Astrocyte of the spinal cord (primary cell): ENCODE results near the gene RHOH.

Source experiments
- DNase-seq: peaks from one replicate; pipeline ENCODE4 v3.0.0; 2011; ENCODE audit warnings: low read depth, low spot score
- H3K4me3 ChIP-seq: 2 replicates; pipeline ENCODE4 v1.5.1; 2011; ENCODE audit warnings: low read depth, mild to moderate bottlenecking, low read length, moderate library complexity
- CTCF ChIP-seq: IDR thresholded peaks from 2 replicates; pipeline ENCODE4 v1.5.1; 2012; ENCODE audit warnings: low read depth, mild to moderate bottlenecking, low read length, inconsistent platforms
- in situ Hi-C: cut with HindIII; loops from 2 replicates; pipeline ENCODE4 v1.10.0; 2017; ENCODE audit warnings: low sequenced_read_pairs

RHOH gene

DNA sequence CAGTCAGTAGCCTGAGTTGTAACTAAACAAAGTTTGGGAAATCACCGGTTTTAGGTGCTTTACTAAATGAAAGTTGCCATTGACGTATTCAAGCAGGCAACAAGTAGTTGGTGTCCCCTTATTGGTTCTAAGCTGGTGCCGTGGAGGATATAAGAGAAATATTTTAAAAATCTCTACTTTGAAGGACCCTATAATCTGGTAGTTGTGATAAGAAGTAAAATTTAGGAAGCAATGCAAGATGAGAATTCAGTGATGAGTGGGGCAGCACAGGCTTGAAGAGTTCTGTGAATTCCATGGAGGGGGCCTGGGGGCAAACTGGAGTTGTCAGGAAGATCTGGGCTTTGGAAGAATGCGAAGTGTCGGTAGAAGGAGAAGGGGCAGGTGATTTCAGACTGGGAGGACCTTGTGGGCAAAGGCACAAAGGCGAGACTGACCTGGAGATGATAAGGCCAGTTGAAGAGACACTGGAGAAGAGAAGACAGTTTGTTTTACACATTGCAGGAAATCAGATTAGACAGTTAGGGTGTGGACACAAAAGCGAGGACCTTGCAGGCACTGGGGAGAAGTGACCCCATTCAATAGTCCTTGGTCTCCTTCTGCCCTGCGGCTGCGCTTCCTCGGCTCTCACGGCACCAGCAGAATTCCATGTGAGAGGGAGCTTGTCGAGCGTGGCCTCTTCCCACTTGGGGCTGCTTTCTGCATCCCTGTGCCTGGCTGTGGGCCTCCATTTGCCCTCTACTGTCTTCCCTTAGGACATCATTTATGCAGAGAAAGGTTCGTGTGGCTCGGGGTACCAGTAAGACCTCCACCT is 1.3 kb downstream of the RHOH start:
- TF ChIP-seq CTCF, result no peak
- DNase-seq, result no peak
- in situ Hi-C loops, result no loop called here
- no peak overlapping the region for H3K4me3 ChIP-seq

DNA sequence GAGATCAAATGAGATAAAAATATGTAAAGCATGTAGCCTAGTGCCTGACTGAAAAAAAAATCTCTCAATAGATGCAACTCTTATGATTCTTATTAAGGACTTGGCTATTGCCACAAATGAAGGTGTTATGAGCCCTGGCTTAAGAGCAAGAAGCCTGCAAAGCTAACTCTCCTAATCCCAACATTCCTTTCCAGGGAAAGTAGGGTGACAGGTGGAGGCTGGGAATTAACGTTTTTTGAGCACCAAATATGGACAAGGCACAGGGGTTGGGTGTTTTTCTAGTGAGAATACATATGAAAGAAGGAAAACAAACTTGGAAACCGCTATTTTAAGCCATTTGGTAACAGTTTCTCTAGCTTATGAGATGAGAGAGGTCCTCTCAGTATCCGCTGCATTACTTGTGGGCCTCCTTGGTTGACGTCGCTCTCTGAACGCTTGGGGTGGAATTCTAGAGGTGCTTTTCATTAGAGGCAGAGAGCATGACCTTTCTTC is 2.4 kb downstream of the RHOH start:
- no peak for DNase-seq

GRCh38 chr4:40199999-40200874 is 3.4 kb downstream of the RHOH start:
- in situ Hi-C loops, result no loop called here
- DNase-seq, result peak; percentile 55
- no peak for TF ChIP-seq CTCF
- no peak overlapping the region for H3K4me3 ChIP-seq

More for the DNA sequence above, 2.4 kb downstream of the RHOH start:
- H3K4me3 ChIP-seq, result no peak overlapping the region
- in situ Hi-C loops, result no loop called here
- no peak for TF ChIP-seq CTCF

DNA sequence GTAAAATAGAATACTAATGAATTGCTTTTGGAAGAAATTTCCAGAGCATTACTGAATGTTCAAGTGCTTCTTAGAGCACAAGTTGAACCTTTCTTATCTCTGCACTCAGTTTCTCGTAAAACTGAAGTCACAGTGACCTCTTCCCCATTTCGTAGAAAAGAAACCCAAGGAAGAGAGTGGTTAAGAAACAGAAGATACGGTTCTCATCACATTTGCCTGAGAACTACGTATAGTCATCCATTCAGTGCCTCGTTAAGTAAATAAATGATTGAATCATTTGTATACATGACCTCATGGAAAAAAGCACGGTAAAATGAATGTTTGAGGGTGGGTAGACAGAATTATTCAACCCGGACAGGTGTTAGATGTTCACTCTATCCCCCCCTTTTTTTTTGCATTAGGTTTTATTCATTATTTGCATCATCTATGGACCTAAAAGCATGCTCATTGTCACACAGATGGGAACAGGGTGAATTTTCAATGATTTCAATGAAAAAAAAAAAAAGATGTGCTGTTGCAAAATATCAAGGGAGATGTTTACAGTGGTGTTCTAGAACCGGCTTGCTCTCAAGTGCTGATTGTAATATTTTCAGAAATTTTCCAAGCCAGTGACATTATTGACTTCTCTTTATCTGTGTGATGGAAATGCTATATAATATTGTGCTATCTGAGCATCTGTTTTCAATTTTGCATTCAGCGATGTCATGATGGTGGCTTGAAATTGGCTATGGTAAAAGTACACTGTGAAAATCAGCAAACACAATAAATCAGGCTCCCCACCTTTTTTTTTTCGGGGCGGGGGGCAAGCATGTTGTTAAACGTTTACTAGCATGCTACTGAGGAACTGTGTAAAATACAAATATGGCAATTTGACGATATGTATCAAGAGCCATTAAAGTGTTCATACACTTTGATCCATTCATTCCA is 4.3 kb downstream of the RHOH start:
- H3K4me3 ChIP-seq, result no peak overlapping the region
- in situ Hi-C loops, result no loop called here
- no peak for TF ChIP-seq CTCF
- no peak for DNase-seq

DNA sequence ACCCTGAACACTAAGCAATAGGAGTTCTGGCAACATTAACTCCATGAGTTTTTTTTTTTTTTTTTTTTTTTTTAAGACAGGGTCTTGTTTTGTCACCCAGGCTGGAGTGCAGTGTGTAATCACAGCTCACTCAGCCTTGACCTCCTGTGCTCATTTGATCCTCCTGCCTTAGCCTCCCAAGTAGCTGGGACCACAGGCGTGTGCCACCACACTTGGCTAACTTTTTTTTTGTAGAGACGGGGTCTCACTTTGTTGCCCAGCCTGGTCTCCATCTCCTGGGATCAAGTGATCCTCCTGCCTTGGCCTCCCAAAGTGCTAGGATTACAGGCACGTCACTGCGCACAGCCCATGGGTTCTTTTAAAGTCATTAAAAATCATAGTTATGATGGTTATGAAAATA is 5.1 kb downstream of the RHOH start:
- no peak for TF ChIP-seq CTCF
- DNase-seq, result no peak
- no peak overlapping the region for H3K4me3 ChIP-seq
- in situ Hi-C loops, result no loop called here

- no peak for DNase-seq
- TF ChIP-seq CTCF, result no peak
- in situ Hi-C loops, result no loop called here
Observed at GRCh38 chr4:40202474-40202873, 5.6 kb downstream of the RHOH start.

More at GRCh38 chr4:40202474-40202873, 5.6 kb downstream of the RHOH start:
- H3K4me3 ChIP-seq, result no peak overlapping the region
